DMS114 treated with DMSO at 0.1 percent for 48 hours (cell line): ENCODE measurements around the gene NDUFS6.
"Not testable (repeated sequence)": the region's sequence is repeated elsewhere in the genome, so short reads cannot be mapped to it uniquely, and the experiment has no call there.

ENCODE experiments used
- DNase-seq: peaks from one replicate; lab custom pipeline; 2025; ENCODE audit not compliant: unreplicated experiment; lab: John Stamatoyannopoulos, UW

Gene NDUFS6

GRCh38 chr5:1814183-1815020 is 13.2 kb downstream of the NDUFS6 start:
- DNase-seq: no peak

DNA sequence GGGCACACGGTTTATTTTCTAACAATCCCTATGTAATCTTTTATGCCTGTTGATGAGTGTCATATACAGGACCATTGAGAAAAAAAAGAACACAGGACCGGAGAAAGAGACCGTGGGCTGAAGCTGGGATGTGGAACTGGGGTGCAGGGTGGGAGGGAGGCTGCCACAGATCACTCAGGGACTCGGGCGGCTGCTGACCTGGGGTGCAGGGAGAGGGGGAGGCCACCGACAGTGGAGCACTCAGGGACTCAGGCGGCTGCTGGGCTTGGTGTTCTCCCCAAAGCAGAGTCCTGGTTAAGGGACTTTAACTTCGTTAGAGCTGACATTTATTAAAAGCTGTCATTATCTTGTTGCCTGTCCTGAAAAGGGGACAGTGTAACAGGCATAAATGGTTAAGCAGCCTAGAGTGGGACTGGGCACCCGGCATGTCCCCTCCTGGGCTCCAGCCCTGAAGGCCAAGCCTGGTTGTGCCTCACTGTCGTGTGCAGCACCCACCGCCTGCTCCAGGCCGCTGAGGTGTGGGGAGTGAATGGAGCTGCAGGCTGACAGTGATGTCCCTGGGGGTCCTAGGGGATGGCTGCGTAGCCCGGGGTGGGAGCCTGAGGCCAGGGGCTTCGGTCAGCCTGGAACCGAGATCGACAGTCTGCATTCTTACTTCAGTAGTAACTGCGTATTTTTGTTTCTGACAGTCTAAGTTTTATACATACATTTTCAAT is 14.0 kb downstream of the NDUFS6 start:
- no peak for DNase-seq

- no peak for DNase-seq
These were observed 14.7 kb downstream of the NDUFS6 start for GRCh38 chr5:1815881-1816292.

GRCh38 chr5:1816495-1817089 is 15.4 kb downstream of the NDUFS6 start:
- not testable (repeated sequence) for DNase-seq

DNA sequence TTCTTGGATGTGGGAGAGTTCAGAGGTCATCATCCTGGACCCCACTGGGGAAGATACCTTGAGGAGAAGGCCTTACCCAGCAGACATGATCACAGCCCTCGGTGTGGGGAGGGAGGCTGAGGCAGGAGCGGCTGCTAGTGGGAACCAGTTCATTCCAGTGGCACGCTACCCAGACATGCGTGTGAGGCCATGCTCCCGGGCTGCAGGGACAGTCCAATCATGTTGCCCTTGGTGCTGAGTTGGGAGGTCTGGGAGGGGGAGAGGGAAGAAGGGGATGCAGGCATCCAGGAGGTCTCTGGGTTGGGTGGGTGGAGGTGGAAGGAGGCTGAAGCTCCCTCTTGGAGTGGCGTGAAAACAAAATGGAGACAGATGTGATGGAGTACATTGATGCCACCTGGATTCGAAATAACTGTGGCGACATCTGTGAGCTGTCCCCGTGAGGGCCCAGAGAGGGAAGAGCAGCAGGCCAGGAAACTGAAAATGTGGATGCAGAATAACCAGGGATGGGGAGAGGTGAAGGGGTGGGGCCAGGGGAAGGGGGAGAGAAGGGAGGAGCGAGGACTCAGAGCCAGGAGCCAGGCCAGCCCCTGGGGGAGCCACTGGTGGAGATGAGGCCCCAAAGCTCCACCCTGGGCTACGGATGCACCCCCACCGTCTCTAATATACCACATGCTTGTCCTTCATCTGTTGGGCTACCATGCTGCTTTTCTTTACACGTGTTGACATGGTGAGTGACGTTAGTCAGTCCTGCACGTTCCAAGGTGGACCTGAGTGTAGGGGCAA is 16.2 kb downstream of the NDUFS6 start:
- DNase-seq: no peak

- no peak for DNase-seq
These were observed 17.6 kb downstream of the NDUFS6 start for GRCh38 chr5:1818784-1819183.

GRCh38 chr5:1819458-1819857 is 18.3 kb downstream of the NDUFS6 start:
- DNase-seq: no peak

GRCh38 chr5:1820381-1820780 is 19.2 kb downstream of the NDUFS6 start:
- no peak for DNase-seq

GRCh38 chr5:1820926-1821325 is 19.7 kb downstream of the NDUFS6 start:
- DNase-seq: no peak

DNA sequence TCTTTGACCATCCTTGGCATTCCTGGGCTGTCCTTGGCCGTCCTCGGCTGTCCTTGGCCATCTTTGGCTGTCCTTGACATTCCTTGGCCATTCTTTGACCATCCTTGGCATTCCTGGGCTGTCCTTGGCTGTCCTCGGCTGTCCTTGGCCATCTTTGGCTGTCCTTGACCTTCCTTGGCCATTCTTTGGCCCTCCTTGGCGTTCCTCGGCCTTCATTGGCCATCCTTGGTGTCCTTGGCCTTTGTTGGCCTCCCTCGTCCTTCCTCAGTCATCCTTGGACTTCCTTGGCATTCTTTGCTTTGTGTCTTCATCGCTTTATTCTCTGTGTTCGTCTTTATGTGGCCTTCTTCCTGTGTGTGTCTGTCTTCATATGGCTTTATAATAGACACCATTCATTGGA is 20.7 kb downstream of the NDUFS6 start:
- no peak for DNase-seq

DNA sequence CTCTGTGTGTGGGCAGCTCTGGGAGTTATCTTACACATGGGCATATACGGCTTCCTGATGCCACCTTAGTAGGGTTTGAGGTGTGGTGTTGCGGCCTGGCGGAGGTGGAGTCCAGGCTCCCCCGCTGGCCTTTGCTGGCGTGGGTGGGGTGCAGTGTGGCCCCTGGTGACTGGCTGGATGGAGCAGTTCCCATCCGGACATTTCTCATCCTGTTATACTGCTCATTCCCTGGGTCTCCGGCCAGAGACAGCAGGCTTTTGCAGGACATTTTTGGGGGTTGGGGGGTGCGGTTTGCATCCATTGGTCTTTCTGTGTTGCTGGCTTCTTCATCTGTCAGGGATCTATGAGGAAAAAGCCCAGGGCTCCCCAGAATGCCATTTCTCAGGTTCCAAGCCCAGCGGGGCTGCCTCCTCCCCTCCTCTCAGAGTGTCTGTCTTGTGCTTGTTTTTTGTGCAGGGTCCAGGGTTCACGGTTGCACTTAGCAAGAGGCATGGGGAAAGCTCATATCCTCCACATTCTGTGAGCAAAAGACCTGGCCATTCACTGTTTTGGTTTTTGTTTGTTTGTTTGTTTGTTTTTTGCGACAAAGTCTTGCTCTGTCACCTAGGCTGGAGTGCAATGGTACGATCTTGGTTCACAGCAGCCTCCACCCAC is 22.3 kb downstream of the NDUFS6 start:
- no peak for DNase-seq

DNA sequence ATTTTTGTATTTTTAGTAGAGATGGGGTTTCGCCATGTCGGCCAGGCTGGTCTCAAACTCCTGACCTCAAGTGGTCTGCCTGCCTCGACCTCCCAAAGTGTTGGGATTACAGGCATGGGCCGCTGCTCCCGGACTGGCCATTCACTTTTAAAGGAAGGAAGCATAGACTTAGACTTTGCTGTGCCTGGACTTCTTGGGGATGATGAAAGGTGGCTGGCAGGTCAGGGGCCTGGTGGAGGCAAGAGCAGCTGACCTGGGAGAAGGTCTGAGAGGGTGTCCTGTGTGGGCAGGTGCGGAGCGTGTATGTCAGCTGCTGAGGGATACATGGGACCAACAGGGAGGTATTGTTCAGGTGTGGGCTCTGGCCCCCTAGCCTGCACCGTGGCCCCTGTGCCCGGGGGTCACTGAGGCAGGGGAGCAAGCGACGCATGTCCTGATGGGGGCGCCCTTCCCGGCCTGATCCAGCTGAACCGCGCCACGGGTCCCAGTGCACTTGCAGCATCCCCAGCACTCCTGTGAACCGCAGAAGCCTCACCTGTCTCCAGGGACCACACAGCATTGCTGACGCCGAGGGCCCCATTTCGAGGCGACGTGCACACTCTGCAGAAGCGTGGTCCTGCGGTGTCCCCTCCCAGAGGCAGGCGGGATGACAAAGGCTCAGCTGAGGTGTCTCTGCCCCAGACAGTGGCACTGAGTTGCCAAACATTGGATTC is 23.1 kb downstream of the NDUFS6 start:
- DNase-seq: no peak

DNA sequence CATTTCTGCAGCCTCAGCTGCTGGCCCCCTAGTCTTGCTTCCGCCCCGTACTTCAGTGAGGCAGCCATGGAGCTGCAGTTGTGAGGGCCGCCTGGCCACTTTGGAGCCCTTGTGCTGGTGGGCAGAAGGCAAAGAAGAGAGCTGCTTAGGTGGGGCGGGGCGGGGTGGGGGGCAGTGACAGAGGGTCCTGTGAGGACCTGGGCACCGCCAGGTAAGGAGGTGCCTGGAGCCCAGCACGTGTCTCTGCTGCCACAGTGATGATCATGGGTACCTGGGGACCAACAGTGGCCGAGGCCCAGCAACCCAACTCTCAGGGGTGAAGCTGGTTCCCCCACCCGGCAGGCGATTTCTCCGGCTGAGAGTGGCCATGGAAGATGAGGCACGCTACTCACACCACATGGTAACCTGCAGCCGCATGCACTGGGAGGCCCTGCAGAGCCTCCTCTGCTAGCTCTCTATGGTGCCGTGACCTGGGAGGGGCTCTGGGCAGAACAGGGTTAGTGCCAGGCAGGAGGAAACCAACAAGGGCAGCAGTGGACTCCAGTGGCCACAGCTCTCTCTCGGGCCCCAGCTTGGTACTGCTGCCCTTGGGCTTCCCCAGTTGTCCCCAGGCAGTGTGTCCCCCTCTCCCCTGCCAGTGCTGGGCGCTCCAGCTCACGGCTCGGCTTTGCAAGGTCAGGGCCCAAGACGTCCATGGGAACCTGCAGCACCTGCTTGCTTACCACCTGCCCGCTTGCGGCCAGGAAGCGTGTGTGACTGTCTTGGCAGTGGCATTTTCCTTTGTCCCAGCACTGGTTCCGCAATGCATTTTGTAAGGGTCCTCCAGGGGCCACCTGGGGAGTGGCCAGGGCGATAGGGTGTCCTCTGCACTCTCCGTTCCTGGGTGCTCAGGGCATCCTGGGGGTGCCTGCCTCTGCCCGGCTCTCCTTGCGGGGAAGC is 24.0 kb downstream of the NDUFS6 start:
- DNase-seq: no peak

DNA sequence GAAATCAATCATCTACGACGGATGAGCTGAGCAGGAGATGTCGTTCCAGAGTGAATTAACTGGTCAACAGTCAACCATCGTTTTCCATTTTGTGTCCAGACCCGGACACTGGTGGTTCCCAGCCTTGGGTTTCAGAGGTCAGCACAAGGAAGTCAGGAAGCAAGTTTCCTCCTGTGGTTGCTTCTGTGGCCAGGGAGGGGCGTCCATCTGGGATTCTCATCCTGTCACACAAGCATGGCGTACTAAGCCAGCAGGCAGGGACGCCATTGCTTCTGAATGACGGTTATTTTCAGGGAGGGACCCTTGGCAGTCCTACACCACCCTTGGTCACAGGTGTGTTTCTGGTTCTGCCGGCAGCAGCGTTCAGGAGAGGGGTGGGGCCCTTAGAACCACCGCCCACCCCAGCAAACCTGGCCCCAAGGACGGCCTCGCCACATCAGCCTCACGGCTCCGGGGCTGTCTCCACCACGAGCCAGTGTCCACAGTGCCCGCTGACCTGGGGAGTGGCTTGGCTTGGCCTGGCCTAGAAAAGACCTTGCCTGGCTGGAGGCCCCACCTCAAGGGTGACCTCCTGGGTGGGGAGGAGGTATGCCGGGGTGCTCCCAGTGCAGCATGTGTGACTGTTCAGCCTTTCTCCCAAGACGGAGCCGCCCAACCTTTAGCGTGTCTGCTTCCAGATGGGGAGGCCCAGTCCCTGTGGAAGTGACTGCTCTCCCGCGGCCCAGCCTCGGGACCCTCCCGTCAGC is 25.2 kb downstream of the NDUFS6 start:
- no peak for DNase-seq

DNA sequence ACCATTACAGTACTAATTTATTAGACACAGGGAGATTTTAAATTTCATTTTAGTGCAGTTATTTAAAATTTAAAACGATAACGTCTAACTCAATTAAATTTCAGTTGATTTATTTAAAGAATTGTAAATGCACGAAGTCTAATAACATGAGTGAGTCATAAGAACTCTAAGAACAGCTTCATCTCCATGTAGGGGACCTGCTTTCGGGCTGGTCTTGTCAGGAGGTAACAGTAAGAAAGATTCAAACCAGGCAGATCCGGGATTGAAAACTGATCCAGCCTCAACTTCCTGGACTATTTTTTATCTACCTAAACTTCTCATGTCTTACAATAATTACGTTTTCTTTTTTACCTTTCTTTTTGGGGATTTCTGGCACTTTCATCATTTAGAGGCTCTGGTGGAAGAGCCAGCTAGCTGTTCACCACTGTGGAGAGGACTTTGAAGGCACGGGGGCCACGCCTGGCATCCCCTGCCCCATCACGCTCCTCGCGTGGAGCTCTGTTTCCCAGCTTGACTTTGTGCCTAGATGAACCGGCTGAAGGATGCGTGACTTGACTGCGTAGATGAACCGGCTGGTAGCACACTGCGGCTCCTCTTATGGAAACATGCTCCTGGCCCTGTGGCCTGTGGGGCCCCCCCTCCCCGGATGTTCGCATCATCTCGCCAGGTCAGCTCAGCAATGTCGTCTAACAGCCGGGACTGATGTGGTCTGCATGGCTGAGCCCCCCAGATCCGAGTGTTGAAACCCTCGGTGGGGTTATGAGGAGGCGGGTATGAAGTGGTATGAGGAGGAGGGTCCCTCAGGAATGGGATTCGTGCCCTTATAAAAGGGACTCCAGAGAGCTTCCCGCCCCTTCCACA is 26.0 kb downstream of the NDUFS6 start:
- DNase-seq: no peak

DNA sequence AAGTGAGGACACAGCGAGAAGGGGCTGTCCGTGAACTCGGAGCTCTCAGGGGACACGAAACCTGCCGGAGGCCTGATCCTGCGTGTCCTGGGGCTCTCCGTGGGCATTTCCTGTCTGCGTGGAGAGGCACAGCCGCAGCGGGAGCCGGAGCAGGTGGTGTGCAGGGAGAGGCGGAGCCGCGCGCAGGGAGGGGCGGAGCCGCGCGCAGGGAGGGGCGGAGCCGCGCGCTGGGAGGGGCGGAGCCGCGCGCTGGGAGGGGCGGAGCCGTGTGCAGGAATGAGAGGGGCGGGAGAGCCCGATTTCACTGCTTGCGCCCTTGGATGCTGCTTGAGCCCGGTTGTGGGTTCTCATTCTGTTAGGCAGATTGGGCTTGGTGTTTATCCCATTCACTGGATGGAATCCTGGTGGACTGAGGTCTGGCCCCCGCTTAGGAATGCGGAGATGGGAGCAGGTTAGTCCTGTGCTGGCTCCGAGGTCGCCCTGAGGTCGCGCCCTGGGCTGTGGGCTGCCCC is 26.7 kb downstream of the NDUFS6 start:
- DNase-seq: no peak

GRCh38 chr5:1830571-1831228 is 29.5 kb downstream of the NDUFS6 start:
- DNase-seq: no peak
